Measurements from ENCODE around the gene CPLX1.

Gene CPLX1

GRCh38 chr4:867526-868250, 41.8 kb upstream of the CPLX1 start:
- H3K79me2 ChIP-seq (ENCODE audit: insufficient read depth, low read depth) = no peaks in the 10 kb centered on the region
- no peak overlapping the region for H3K4me2 ChIP-seq
- no peaks in the 10 kb centered on the region for H3K4me1 ChIP-seq (ENCODE audit: low read depth, poor library complexity, severe bottlenecking)
- no peaks in the 10 kb centered on the region for H3K36me3 ChIP-seq (ENCODE audit: insufficient read depth)
- no peaks in the 10 kb centered on the region for H4K20me1 ChIP-seq (ENCODE audit: insufficient read depth)
- no peak overlapping the region for H3K9ac ChIP-seq
- no peak for TF ChIP-seq CTCF (conservative IDR thresholded peaks at IDR 0.05; ENCODE audit: low read depth, low read length)
- no peak overlapping the region for H3K27ac ChIP-seq
- no peak overlapping the region for H3K4me3 ChIP-seq (IDR thresholded peaks at IDR 0.05; ENCODE audit: insufficient read depth, low read depth, low read length)
- no peak overlapping the region for H2AFZ ChIP-seq (ENCODE audit: low read depth)
- H3K27me3 ChIP-seq (ENCODE audit: insufficient read depth, low read depth) = no peaks in the 10 kb centered on the region

- Histone ChIP-seq H3K27me3 (ENCODE audit: insufficient read depth, low read depth) (no peaks in the 10 kb centered on the region), H3K4me3 (IDR thresholded peaks at IDR 0.05; ENCODE audit: insufficient read depth, low read depth, low read length) (no peak overlapping the region), H3K4me2 (no peak overlapping the region), H4K20me1 (ENCODE audit: insufficient read depth) (no peaks in the 10 kb centered on the region), H2AFZ (ENCODE audit: low read depth) (no peak overlapping the region), H3K79me2 (ENCODE audit: insufficient read depth, low read depth) (no peaks in the 10 kb centered on the region), H3K27ac (no peak overlapping the region), H3K9ac (no peak overlapping the region), H3K4me1 (ENCODE audit: low read depth, poor library complexity, severe bottlenecking) (no peaks in the 10 kb centered on the region), H3K36me3 (ENCODE audit: insufficient read depth) (no peaks in the 10 kb centered on the region)
- no peak for TF ChIP-seq CTCF (conservative IDR thresholded peaks at IDR 0.05; ENCODE audit: low read depth, low read length)
These were observed 40.9 kb upstream of the CPLX1 start for GRCh38 chr4:866761-867390.

- no peak overlapping the region for H3K4me3 ChIP-seq (IDR thresholded peaks at IDR 0.05; ENCODE audit: insufficient read depth, low read depth, low read length)
- no peak for TF ChIP-seq CTCF (conservative IDR thresholded peaks at IDR 0.05; ENCODE audit: low read depth, low read length)
- H3K79me2 ChIP-seq (ENCODE audit: insufficient read depth, low read depth) = no peaks in the 10 kb centered on the region
- H3K36me3 ChIP-seq (ENCODE audit: insufficient read depth) = no peaks in the 10 kb centered on the region
- H4K20me1 ChIP-seq (ENCODE audit: insufficient read depth) = no peaks in the 10 kb centered on the region
- no peak overlapping the region for H3K9ac ChIP-seq
- H3K4me2 ChIP-seq = no peak overlapping the region
- H2AFZ ChIP-seq (ENCODE audit: low read depth) = no peak overlapping the region
- no peaks in the 10 kb centered on the region for H3K27me3 ChIP-seq (ENCODE audit: insufficient read depth, low read depth)
- H3K4me1 ChIP-seq (ENCODE audit: low read depth, poor library complexity, severe bottlenecking) = no peaks in the 10 kb centered on the region
- no peak overlapping the region for H3K27ac ChIP-seq
These were observed 40.3 kb upstream of the CPLX1 start for GRCh38 chr4:866068-866760.

GRCh38 chr4:865572-865971, 39.6 kb upstream of the CPLX1 start:
- no peaks in the 10 kb centered on the region for H3K4me1 ChIP-seq (ENCODE audit: low read depth, poor library complexity, severe bottlenecking)
- H3K9ac ChIP-seq = no peak overlapping the region
- H4K20me1 ChIP-seq (ENCODE audit: insufficient read depth) = no peaks in the 10 kb centered on the region
- no peak overlapping the region for H2AFZ ChIP-seq (ENCODE audit: low read depth)
- no peak overlapping the region for H3K4me2 ChIP-seq
- no peak overlapping the region for H3K27ac ChIP-seq
- no peaks in the 10 kb centered on the region for H3K27me3 ChIP-seq (ENCODE audit: insufficient read depth, low read depth)
- H3K36me3 ChIP-seq (ENCODE audit: insufficient read depth) = no peaks in the 10 kb centered on the region
- TF ChIP-seq CTCF (conservative IDR thresholded peaks at IDR 0.05; ENCODE audit: low read depth, low read length) = no peak
- H3K4me3 ChIP-seq (IDR thresholded peaks at IDR 0.05; ENCODE audit: insufficient read depth, low read depth, low read length) = no peak overlapping the region
- no peaks in the 10 kb centered on the region for H3K79me2 ChIP-seq (ENCODE audit: insufficient read depth, low read depth)
